Endothelial cell of umbilical vein (primary cell): ENCODE measurements around the gene HVCN1. TPM values are rescaled to one million over a fixed set of nuclear protein-coding genes. Genes with fewer than 3 reads are reported as not detected.

Source experiments
- BruUV-seq: library from RNA; stranded (reverse); fragments of 400-500 nt; replicated peaks from 2 replicates; lab custom pipeline; 2021; lab: Mats Ljungman, UMichigan
- CTCF ChIA-PET: fragments of 300-600, 350-600 bp; sonication (Branson Sonifier 250); formaldehyde crosslinking; loops from one replicate; lab custom pipeline; 2021; ENCODE audit warnings: antibody characterized with exemption, inconsistent platforms; lab: Charles Lee
- POLR2A ChIA-PET: fragments of 300-600, 350-600 bp; sonication (Branson Sonifier 250); formaldehyde crosslinking; loops from one replicate; lab custom pipeline; 2021; ENCODE audit warnings: antibody characterized with exemption, inconsistent platforms; lab: Charles Lee
- DNase-seq: peaks from one replicate; pipeline ENCODE4 v3.0.0-alpha.2; 2011; ENCODE audit warnings: low read depth, low spot score
- FAIRE-seq: peaks from 2 replicates; lab custom pipeline; 2011; peaks lifted over from hg19 to GRCh38; lab: Jason Lieb, UNC
- H2AFZ ChIP-seq: 2 replicates; pipeline ENCODE4 v1.6.0; 2012; ENCODE audit warnings: low read depth, low read length, control low read depth, inconsistent platforms
- H3K27ac ChIP-seq: 2 replicates; pipeline ENCODE4 v1.5.1; 2011; ENCODE audit warnings: low read depth, mild to moderate bottlenecking, control low read depth, low read length, moderate library complexity; ENCODE audit not compliant: insufficient read depth
- H3K27me3 ChIP-seq, 2 experiments: 2 replicates each; pipeline versions ENCODE4 v1.6.0 to v1.6.1; 2011; ENCODE audit warnings: low read length in 2 of 2, mixed read lengths in 1 of 2; ENCODE audit not compliant: control insufficient read depth in 2 of 2, insufficient read depth in 2 of 2
- H3K36me3 ChIP-seq, 2 experiments: 2 replicates in 1 of 2; 3 replicates in 1 of 2; pipeline ENCODE4 v1.5.1; 2011; ENCODE audit warnings: low read length in 2 of 2, mild to moderate bottlenecking in 1 of 2, moderate library complexity in 1 of 2; ENCODE audit not compliant: control insufficient read depth in 2 of 2, insufficient read depth in 2 of 2; ENCODE audit errors: extremely low read depth in 1 of 2
- H3K4me1 ChIP-seq: 3 replicates; pipeline ENCODE4 v1.5.1; 2011; ENCODE audit warnings: mild to moderate bottlenecking, low read length; ENCODE audit not compliant: control insufficient read depth, insufficient read depth; ENCODE audit errors: extremely low read depth
- H3K4me2 ChIP-seq: 2 replicates; pipeline ENCODE4 v1.6.1; 2011; ENCODE audit warnings: low read length, control low read depth, mixed read lengths; ENCODE audit not compliant: insufficient read depth
- H3K4me3 ChIP-seq, 3 experiments: fragments of 200-600 bp in 1 of 3; sonication (generic), shearing (Covaris generic) in 1 of 3; replicated peaks in 1 of 3; 2 replicates each; pipeline ENCODE4 v1.5.1; 2011 to 2016; ENCODE audit warnings: control low read depth in 3 of 3, low read length in 3 of 3, mild to moderate bottlenecking in 2 of 3, inconsistent platforms in 1 of 3, low read depth in 1 of 3, moderate library complexity in 1 of 3; ENCODE audit not compliant: insufficient read depth in 1 of 3
- H3K79me2 ChIP-seq: 2 replicates; pipeline ENCODE4 v1.6.0; 2012; ENCODE audit warnings: low read length, inconsistent platforms; ENCODE audit not compliant: control insufficient read depth, insufficient read depth
- H3K9ac ChIP-seq: replicated peaks from 2 replicates; pipeline ENCODE3; 2011; ENCODE audit warnings: low read length, control low read depth; ENCODE audit not compliant: insufficient read depth; ENCODE audit errors: extremely low read depth
- H3K9me1 ChIP-seq: replicated peaks from 3 replicates; pipeline ENCODE4 v1.6.0; 2011; ENCODE audit warnings: mild to moderate bottlenecking, low read length; ENCODE audit not compliant: control insufficient read depth, insufficient read depth; ENCODE audit errors: extremely low read depth
- H3K9me3 ChIP-seq: replicated peaks from 2 replicates; pipeline ENCODE4 v1.5.1; 2012; ENCODE audit warnings: low read length, inconsistent platforms; ENCODE audit not compliant: control insufficient read depth, insufficient read depth
- H4K20me1 ChIP-seq: replicated peaks from 2 replicates; pipeline ENCODE3; 2011; ENCODE audit warnings: mild to moderate bottlenecking, low read length; ENCODE audit not compliant: control insufficient read depth, insufficient read depth; ENCODE audit errors: extremely low read depth
- EZH2 ChIP-seq: IDR thresholded peaks from 2 replicates; pipeline ENCODE4 v1.6.1; 2012; ENCODE audit warnings: borderline replicate concordance, low read depth, mild to moderate bottlenecking, moderate library complexity, low read length, inconsistent platforms; ENCODE audit not compliant: severe bottlenecking
- FOS ChIP-seq: IDR thresholded peaks from 2 replicates; pipeline ENCODE4 v1.6.1; 2011; ENCODE audit warnings: mild to moderate bottlenecking, low read length, moderate library complexity, borderline replicate concordance; ENCODE audit not compliant: insufficient read depth
- GATA2 ChIP-seq: IDR thresholded peaks from 2 replicates; pipeline ENCODE4 v1.7.0; 2011; ENCODE audit warnings: low read depth, mild to moderate bottlenecking, moderate library complexity, mixed read lengths, low read length; ENCODE audit not compliant: insufficient read length, insufficient read depth
- JUN ChIP-seq: IDR thresholded peaks from 2 replicates; pipeline ENCODE4 v1.6.1; 2011; ENCODE audit warnings: borderline replicate concordance, low read depth; ENCODE audit not compliant: insufficient read length, insufficient read depth
- MAX ChIP-seq: IDR thresholded peaks from 2 replicates; pipeline ENCODE4 v1.6.1; 2011; ENCODE audit not compliant: insufficient read depth, insufficient read length
- MYC ChIP-seq: IDR thresholded peaks from one replicate; pipeline ENCODE4 v1.6.1; 2011; ENCODE audit warnings: mild to moderate bottlenecking, low read depth, low read length
- POLR2A ChIP-seq: IDR thresholded peaks from 2 replicates; pipeline ENCODE4 v1.6.1; 2012; ENCODE audit warnings: low read depth, mild to moderate bottlenecking, control low read depth, low read length
- POLR2AphosphoS5 ChIP-seq: IDR thresholded peaks from 2 replicates; pipeline ENCODE4 v1.6.1; 2012; ENCODE audit warnings: low read depth, mild to moderate bottlenecking, control low read depth, low read length, moderate library complexity; ENCODE audit not compliant: insufficient read depth
- dilution Hi-C: fragments of 300-500 bp; cut with MboI; formaldehyde crosslinking; loops from one replicate; pipeline ENCODE4 v1.15.0; 2019; ENCODE audit warnings: low sequenced_read_pairs; ENCODE audit not compliant: extremely low pct_ligation_motif_present
- intact Hi-C: fragments of 100-400 bp; cut with micrococcal nuclease; formaldehyde crosslinking; loops from one replicate; pipeline ENCODE4 v1.10.0; 2022
- polyA plus RNA-seq, 4 experiments: library from polyadenylated mRNA; depleted of rRNA in 3 of 4; stranded (reverse) in 3 of 4; unstranded in 1 of 4; fragments of >200 nt; gene quantifications; 2 replicates each; pipeline versions ENCODE4 v1.2.1 to v1.2.3, GENCODE V29; 2011 to 2012; ENCODE audit warnings: missing spikeins in 1 of 4
- total RNA-seq: library from RNA; stranded (reverse); gene quantifications from 2 replicates; pipeline ENCODE4 v1.2.3, GENCODE V29; 2021
- TF ChIP-seq, protein P1 (sequence below), 2 donors: IDR thresholded peaks; 1 replicate in 1 of 2; 2 replicates in 1 of 2; pipeline ENCODE4 v1.5.1; 2011; ENCODE audit warnings: low read length in 2 of 2, mild to moderate bottlenecking in 2 of 2, moderate library complexity in 2 of 2, control low read depth in 1 of 2, inconsistent platforms in 1 of 2, low read depth in 1 of 2; ENCODE audit not compliant: insufficient read depth in 1 of 2; ENCODE audit errors: extremely low read depth in 1 of 2

Gene HVCN1
- total and polyA plus RNA-seq, 2 donors (not counting 3 experiments of a cell fraction or from before 2014, with no cell fraction given): 3.7 to 8.4 TPM

DNA sequence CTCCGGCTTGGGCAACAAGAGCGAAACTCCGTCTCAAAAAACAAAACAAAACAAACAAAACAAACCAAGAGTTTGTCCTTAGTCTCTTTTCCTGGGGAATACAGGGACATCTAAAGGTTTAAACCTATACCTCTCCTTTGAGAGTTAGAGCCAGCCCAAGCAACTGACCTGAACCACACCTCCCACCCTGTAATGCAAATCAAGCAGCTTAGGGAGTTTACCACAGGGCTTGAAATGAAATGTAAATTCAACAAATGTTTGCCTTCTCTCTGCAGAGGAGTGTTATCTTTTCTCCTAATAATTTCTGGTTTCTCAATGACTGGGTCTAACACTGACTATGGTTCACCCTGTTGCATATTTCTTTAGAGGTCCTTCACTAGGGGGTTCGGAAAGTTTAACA is 37.1 kb upstream of the HVCN1 start:
- ChIA-PET CTCF (no interaction called here), POLR2A (no interaction called here)
- peaks cover 17 to 39% of the 10 kb centered on the region in 2 experiments for H3K36me3 ChIP-seq
- H2AFZ ChIP-seq: no peak overlapping the region
- H3K4me3 ChIP-seq: no peak overlapping the region
- no peaks in the 10 kb centered on the region for H3K9me1 ChIP-seq
- intact Hi-C loops: no loop called here
- DNase-seq (no peak), FAIRE-seq (no peak)
- no TSS peak for BruUV-seq
- H3K4me1 ChIP-seq: no peaks in the 10 kb centered on the region
- no peak overlapping the region for H3K4me2 ChIP-seq
- peaks cover 3% of the 10 kb centered on the region for H4K20me1 ChIP-seq
- no peak for TF ChIP-seq JUN
- TF ChIP-seq EZH2: no peak
- no peak for TF ChIP-seq FOS
- TF ChIP-seq, protein P1, sequence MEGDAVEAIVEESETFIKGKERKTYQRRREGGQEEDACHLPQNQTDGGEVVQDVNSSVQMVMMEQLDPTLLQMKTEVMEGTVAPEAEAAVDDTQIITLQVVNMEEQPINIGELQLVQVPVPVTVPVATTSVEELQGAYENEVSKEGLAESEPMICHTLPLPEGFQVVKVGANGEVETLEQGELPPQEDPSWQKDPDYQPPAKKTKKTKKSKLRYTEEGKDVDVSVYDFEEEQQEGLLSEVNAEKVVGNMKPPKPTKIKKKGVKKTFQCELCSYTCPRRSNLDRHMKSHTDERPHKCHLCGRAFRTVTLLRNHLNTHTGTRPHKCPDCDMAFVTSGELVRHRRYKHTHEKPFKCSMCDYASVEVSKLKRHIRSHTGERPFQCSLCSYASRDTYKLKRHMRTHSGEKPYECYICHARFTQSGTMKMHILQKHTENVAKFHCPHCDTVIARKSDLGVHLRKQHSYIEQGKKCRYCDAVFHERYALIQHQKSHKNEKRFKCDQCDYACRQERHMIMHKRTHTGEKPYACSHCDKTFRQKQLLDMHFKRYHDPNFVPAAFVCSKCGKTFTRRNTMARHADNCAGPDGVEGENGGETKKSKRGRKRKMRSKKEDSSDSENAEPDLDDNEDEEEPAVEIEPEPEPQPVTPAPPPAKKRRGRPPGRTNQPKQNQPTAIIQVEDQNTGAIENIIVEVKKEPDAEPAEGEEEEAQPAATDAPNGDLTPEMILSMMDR (IDR thresholded peaks at IDR 0.05; ENCODE audit: extremely low read depth in 1 of 2, insufficient read depth in 1 of 2, low read depth in 1 of 2, low read length in 2 of 2): no peak
- TF ChIP-seq POLR2AphosphoS5: no peak
- no peak for TF ChIP-seq POLR2A
- no peak for TF ChIP-seq MYC
- no peak for TF ChIP-seq MAX
- TF ChIP-seq GATA2: no peak
- dilution Hi-C loops: no loop called here
- H3K79me2 ChIP-seq: peaks cover 63% of the 10 kb centered on the region
- no peak overlapping the region for H3K9ac ChIP-seq
- H3K9me3 ChIP-seq: no peaks in the 10 kb centered on the region
- H3K27me3 ChIP-seq: no peaks in the 10 kb centered on the region
- H3K27ac ChIP-seq: no peak overlapping the region
